ENCODE results near the gene HUNK. TPM values are rescaled to one million over a fixed set of nuclear protein-coding genes. Genes with fewer than 3 reads are reported as not detected.

Gene HUNK
- total RNA-seq, 1 donor from 2014 or later: 0.44 TPM

DNA sequence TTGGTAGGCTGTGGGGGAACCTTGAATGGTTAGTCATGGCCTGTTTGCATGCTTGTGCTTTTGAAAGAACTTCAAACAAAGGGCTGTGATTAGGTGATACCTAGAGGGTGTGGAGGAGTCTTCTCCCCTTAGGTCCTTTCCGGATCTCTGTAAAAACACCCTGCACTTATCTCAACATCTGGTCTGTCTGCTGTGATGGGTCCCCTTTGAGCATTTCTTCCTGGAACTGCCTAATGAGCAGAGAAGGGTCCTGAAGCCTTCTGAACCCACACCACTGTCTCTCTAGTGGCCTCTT lies 59.6 kb downstream of the HUNK start:
- no peak for DNase-seq
- intact Hi-C loops (cut with micrococcal nuclease): no loop called here
- TF ChIP-seq, protein P1, sequence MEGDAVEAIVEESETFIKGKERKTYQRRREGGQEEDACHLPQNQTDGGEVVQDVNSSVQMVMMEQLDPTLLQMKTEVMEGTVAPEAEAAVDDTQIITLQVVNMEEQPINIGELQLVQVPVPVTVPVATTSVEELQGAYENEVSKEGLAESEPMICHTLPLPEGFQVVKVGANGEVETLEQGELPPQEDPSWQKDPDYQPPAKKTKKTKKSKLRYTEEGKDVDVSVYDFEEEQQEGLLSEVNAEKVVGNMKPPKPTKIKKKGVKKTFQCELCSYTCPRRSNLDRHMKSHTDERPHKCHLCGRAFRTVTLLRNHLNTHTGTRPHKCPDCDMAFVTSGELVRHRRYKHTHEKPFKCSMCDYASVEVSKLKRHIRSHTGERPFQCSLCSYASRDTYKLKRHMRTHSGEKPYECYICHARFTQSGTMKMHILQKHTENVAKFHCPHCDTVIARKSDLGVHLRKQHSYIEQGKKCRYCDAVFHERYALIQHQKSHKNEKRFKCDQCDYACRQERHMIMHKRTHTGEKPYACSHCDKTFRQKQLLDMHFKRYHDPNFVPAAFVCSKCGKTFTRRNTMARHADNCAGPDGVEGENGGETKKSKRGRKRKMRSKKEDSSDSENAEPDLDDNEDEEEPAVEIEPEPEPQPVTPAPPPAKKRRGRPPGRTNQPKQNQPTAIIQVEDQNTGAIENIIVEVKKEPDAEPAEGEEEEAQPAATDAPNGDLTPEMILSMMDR (IDR thresholded peaks at IDR 0.05; ENCODE audit: borderline replicate concordance): no peak
- Histone ChIP-seq H3K4me1 (no peaks in the 10 kb centered on the region), H3K9me3 (replicated peaks) (no peaks in the 10 kb centered on the region), H3K27ac (replicated peaks) (no peak overlapping the region), H3K4me3 (no peak overlapping the region), H3K27me3 (ENCODE audit: low read depth) (peaks cover 31% of the 10 kb centered on the region), H3K36me3 (no peaks in the 10 kb centered on the region)

DNA sequence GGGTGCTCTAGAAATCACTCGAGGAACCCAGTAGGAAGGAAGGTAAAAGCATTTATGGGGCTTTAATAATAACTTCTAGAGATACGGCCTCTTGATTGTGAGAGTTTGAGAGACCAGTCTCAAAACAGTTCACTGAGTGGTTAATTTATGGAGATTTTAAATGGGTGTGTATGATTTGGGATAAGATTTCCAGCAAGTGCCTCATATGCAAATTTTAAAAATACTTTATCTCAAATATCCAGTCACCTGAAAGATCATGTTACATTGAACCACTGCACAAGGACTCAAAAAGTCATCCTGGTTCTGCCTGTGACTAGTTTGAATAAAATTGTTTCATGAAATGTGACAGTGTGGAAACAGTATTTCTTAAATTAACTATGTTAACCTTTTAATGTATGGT lies 64.5 kb downstream of the HUNK start:
- peaks cover 45% of the 10 kb centered on the region for H3K27me3 ChIP-seq (ENCODE audit: low read depth)
- H3K9me3 ChIP-seq (replicated peaks): no peaks in the 10 kb centered on the region
- no peak for DNase-seq
- no peaks in the 10 kb centered on the region for H3K4me1 ChIP-seq
- TF ChIP-seq, protein P1 (IDR thresholded peaks at IDR 0.05; ENCODE audit: borderline replicate concordance): no peak
- no peak overlapping the region for H3K4me3 ChIP-seq
- intact Hi-C loops (cut with micrococcal nuclease): no loop called here
- H3K27ac ChIP-seq (replicated peaks): no peak overlapping the region
- no peaks in the 10 kb centered on the region for H3K36me3 ChIP-seq

DNA sequence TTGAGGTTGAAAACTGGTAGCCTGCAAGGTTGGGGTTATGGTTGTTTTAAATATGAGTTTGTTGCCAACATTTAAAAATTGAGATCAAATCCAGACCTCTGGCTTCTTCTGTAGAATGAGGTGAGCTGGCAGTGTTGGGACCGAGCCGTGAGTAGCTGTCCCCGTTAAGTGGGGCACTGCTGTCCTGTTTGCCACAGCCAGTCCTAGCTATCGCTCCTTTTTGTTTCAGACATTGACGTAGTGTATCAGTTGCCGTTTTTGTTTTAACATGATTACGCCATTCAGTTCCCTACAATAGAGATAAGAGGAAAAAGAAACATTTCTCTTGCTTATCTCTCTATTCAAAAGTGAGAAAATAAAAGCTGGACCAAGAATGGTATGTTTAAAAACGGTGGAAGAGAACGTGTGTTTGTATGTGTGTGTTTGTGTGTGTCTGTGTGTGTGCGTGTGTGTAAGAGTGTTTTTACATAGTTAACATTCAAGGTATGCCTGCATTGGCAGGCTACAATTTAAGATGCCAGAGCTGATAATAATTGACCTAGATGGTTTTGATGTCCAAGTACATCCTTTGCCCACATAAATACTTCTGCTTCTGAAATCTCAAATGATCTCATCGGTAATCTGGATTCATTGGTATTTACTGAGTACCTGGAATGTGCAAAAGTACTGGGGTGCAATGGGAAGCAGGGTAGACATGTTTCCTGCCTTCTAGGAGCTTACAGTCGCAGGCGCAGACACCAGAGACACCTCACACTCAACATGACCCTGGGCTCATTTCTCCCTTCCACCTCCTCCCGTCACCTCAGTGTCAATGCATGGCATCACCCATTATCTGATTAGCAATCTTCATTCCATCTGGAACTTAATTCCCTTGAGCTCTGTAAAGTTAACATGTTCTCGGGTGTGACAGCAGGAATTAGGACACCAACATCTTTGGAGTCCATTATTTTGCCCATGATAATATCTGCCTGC lies 65.8 kb downstream of the HUNK start:
- no peak for DNase-seq
- H3K9me3 ChIP-seq (replicated peaks): no peaks in the 10 kb centered on the region
- intact Hi-C loops (cut with micrococcal nuclease): no loop called here
- TF ChIP-seq, protein P1 (IDR thresholded peaks at IDR 0.05; ENCODE audit: borderline replicate concordance): no peak
- no peak overlapping the region for H3K4me3 ChIP-seq
- peaks cover 39% of the 10 kb centered on the region for H3K27me3 ChIP-seq (ENCODE audit: low read depth)
- no peak overlapping the region for H3K27ac ChIP-seq (replicated peaks)
- H3K4me1 ChIP-seq: no peaks in the 10 kb centered on the region
- no peaks in the 10 kb centered on the region for H3K36me3 ChIP-seq

DNA sequence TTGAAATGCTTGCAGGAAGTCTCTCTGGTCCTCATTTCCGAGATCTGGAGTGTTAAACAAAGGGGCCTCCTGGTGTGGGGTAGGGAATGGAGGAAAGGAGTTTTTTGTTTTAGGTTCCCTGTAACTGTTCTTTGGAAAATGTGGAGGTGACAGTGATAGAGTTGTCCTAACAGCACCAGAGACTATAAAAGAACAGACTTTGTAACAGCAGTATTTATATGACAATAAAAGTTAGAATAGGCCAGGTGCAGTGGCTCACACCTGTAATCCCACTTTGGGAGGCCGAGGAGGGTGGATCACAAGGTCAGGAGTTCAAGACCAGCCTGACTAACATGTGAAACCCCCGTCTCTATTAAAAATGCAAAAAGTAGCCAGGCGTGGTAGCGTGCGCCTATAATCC lies 68.9 kb downstream of the HUNK start:
- intact Hi-C loops (cut with micrococcal nuclease): no loop called here
- Histone ChIP-seq H3K9me3 (replicated peaks) (no peaks in the 10 kb centered on the region), H3K4me3 (no peak overlapping the region), H3K4me1 (no peaks in the 10 kb centered on the region), H3K27me3 (ENCODE audit: low read depth) (peaks cover 38% of the 10 kb centered on the region), H3K36me3 (no peaks in the 10 kb centered on the region), H3K27ac (replicated peaks) (no peak overlapping the region)
- DNase-seq: no peak
- TF ChIP-seq, protein P1 (IDR thresholded peaks at IDR 0.05; ENCODE audit: borderline replicate concordance): no peak

DNA sequence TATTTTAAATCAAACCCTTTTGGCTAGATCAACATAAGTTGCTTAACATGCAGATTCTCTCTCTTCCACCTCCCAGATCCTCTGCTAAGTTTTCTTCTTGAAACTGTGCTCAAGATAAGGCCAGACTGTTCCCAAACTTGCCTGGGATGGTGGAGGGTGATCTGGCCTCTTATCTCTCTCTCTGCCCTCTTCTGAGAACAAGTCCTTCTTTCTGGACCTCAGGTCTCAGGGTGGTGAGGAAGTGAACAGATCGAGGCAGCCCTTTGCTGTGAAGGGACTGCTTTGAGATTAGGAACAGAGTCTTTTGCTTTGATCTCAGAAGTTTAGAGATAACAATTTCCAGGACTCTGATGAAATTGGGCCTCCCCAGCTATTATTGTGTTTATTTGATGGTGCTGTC lies 70.7 kb downstream of the HUNK start:
- Histone ChIP-seq H3K9me3 (replicated peaks) (no peaks in the 10 kb centered on the region), H3K27ac (replicated peaks) (no peak overlapping the region), H3K36me3 (no peaks in the 10 kb centered on the region), H3K4me1 (no peaks in the 10 kb centered on the region), H3K27me3 (ENCODE audit: low read depth) (peaks cover 50% of the 10 kb centered on the region), H3K4me3 (no peak overlapping the region)
- DNase-seq: no peak
- TF ChIP-seq, protein P1 (IDR thresholded peaks at IDR 0.05; ENCODE audit: borderline replicate concordance): no peak
- intact Hi-C loops (cut with micrococcal nuclease): no loop called here
